ENCODE measurements around the gene TMA7. TPM values are rescaled to one million over a fixed set of nuclear protein-coding genes. Genes with fewer than 3 reads are reported as not detected.

Gene TMA7
- total RNA-seq, 2 experiments from 2014 or later = 250 to 313 TPM

DNA sequence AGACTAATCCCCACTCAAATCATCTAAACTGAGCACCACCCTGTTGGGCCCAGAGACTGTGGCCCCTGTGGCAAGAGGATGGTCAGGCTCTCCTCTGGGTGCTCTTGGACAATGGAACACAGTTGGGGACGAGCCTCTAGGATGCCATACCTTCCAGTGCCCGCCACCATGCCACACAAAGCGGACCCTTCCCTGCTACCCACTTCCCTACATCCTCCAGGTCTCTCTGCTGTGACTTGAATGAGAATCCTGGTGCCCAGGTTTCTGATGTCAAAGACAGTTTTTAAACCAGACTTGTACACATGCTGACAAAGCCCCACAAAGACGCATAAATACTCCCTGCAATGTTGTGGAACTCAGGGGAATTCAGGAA is 4.8 kb upstream of the TMA7 start:
- H3K79me2 ChIP-seq (ENCODE audit: insufficient read depth, low read depth, low read length) = peaks cover 12% of the 10 kb centered on the region
- H3K27ac ChIP-seq (ENCODE audit: low read depth, low read length, poor library complexity, severe bottlenecking) = no peak overlapping the region
- H3K9me3 ChIP-seq (ENCODE audit: low read length) = no peaks in the 10 kb centered on the region
- ChIA-PET CTCF (ENCODE audit: unreplicated experiment) (interaction anchor here (0.8 to 1.9 kb wide), 7 partner anchors 11 to 166 kb away, joined by 4 to 31 read pairs (median 9); partner anchors contain the start of gene ATRIP), POLR2A (interaction anchor here (0.6 to 1.5 kb wide), 4 partner anchors 11 to 175 kb away, joined by 3 to 6 read pairs (median 3); no protein-coding TSS in a partner anchor)
- peaks cover 38% of the 10 kb centered on the region; the same call in 1 of the 2 replicates for H3K36me3 ChIP-seq (ENCODE audit: insufficient read depth, low read length)
- no peak overlapping the region for H3K4me2 ChIP-seq (ENCODE audit: low read length)
- peaks cover 46% of the 10 kb centered on the region for H3K4me1 ChIP-seq (ENCODE audit: insufficient read depth, low read length, poor library complexity, severe bottlenecking)
- intact Hi-C loops (cut with micrococcal nuclease; ENCODE audit: unreplicated experiment) = loop anchor here (10.0 kb wide), 1 partner anchor 130 kb away; the partner anchor contains the start of gene NME6
- TF ChIP-seq, protein P1, sequence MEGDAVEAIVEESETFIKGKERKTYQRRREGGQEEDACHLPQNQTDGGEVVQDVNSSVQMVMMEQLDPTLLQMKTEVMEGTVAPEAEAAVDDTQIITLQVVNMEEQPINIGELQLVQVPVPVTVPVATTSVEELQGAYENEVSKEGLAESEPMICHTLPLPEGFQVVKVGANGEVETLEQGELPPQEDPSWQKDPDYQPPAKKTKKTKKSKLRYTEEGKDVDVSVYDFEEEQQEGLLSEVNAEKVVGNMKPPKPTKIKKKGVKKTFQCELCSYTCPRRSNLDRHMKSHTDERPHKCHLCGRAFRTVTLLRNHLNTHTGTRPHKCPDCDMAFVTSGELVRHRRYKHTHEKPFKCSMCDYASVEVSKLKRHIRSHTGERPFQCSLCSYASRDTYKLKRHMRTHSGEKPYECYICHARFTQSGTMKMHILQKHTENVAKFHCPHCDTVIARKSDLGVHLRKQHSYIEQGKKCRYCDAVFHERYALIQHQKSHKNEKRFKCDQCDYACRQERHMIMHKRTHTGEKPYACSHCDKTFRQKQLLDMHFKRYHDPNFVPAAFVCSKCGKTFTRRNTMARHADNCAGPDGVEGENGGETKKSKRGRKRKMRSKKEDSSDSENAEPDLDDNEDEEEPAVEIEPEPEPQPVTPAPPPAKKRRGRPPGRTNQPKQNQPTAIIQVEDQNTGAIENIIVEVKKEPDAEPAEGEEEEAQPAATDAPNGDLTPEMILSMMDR (conservative IDR thresholded peaks at IDR 0.05; ENCODE audit: low read length) = no peak
- no peak for TF ChIP-seq EZH2phosphoT487 (IDR thresholded peaks at IDR 0.05; ENCODE audit: borderline replicate concordance, low read depth, low read length)
- H4K20me1 ChIP-seq (ENCODE audit: insufficient read depth, low read length) = peaks cover 7% of the 10 kb centered on the region; the same call in 1 of the 2 replicates
- H3K4me3 ChIP-seq (ENCODE audit: low read depth, low read length, poor library complexity, severe bottlenecking) = no peak overlapping the region
- BruUV-seq (replicated peaks) = no TSS peak
- H3K9me2 ChIP-seq (ENCODE audit: insufficient read depth, low read length) = no peaks in the 10 kb centered on the region
- DNase-seq (ENCODE audit: low spot score) = no peak
- H2AFZ ChIP-seq (ENCODE audit: low read length) = no peak overlapping the region

DNA sequence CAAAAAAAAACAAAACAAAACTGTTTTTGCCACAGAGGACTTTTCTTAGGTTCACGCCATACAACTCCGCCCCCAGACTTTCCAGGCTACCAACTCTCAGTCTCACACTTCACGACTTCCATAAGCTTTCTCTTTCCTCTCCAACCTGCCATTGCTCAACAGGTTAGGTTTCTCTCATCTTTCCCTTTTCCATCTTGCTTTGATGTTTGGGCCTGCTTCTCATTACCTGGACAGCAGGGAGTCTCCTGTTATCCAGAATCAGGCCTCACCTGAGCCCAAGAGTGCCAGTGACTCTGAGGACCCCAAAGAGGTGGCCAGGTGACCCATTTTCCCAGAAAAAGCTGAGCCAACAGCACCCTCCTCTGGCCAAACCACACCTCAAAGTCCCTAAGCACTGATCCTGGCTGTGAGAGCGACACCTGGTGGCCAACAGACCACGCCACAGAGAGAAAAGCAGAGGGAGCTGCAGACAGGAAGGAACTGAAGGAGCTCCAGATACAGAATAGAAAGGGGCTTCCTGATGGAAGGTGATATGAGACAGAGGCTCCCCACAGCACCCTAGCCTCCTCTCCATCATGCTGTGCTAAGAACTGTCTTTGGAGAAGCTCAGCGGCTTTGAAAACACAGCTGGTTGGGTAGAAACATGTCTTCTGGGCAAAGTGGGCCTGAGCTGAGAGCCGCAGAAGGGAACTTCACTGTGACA is 4.1 kb upstream of the TMA7 start:
- H3K4me2 ChIP-seq (ENCODE audit: low read length) = peak overlapping the region; percentile 74
- no peak overlapping the region for H3K4me3 ChIP-seq (ENCODE audit: low read depth, low read length, poor library complexity, severe bottlenecking)
- no peak overlapping the region; the same call in 1 of the 2 replicates for H2AFZ ChIP-seq (ENCODE audit: low read length)
- TF ChIP-seq, protein P1 (conservative IDR thresholded peaks at IDR 0.05; ENCODE audit: low read length) = peak; percentile 100
- TF ChIP-seq EZH2phosphoT487 (IDR thresholded peaks at IDR 0.05; ENCODE audit: borderline replicate concordance, low read depth, low read length) = no peak
- no peaks in the 10 kb centered on the region for H3K9me2 ChIP-seq (ENCODE audit: insufficient read depth, low read length)
- peaks cover 20% of the 10 kb centered on the region for H3K79me2 ChIP-seq (ENCODE audit: insufficient read depth, low read depth, low read length)
- H3K36me3 ChIP-seq (ENCODE audit: insufficient read depth, low read length) = peaks cover 42% of the 10 kb centered on the region; the same call in 1 of the 2 replicates
- peaks cover 40% of the 10 kb centered on the region for H3K4me1 ChIP-seq (ENCODE audit: insufficient read depth, low read length, poor library complexity, severe bottlenecking)
- peak overlapping the region; percentile 41 for H3K27ac ChIP-seq (ENCODE audit: low read depth, low read length, poor library complexity, severe bottlenecking)
- DNase-seq (ENCODE audit: low spot score) = peak; percentile 88
- POLR2A ChIA-PET = interaction anchor here (0.6 to 1.5 kb wide), 8 partner anchors 10 to 246 kb away, joined by 3 to 6 read pairs (median 3); partner anchors contain the start of gene ATRIP
- intact Hi-C loops (cut with micrococcal nuclease; ENCODE audit: unreplicated experiment) = loop anchor here (1.0 to 10.0 kb wide), 6 partner anchors 35 to 242 kb away; partner anchors contain the start of gene NME6
- CTCF ChIA-PET (ENCODE audit: unreplicated experiment) = interaction anchor here (0.5 to 1.9 kb wide), 37 partner anchors 10 to 915 kb away, joined by 3 to 31 read pairs (median 3); partner anchors contain the start of genes ATRIP, CELSR3, PFKFB4 and ZNF589
- no peaks in the 10 kb centered on the region for H3K9me3 ChIP-seq (ENCODE audit: low read length)
- BruUV-seq (replicated peaks) = no TSS peak
- H4K20me1 ChIP-seq (ENCODE audit: insufficient read depth, low read length) = peaks cover 7% of the 10 kb centered on the region; the same call in 1 of the 2 replicates
